Right hindlimb (tissue), 1 donor: ENCODE measurements around the gene XPNPEP3.

ENCODE experiments used
- DNase-seq: peaks from one replicate; pipeline ENCODE4 v3.0.0-alpha.2; 2018

The XPNPEP3 gene

DNA sequence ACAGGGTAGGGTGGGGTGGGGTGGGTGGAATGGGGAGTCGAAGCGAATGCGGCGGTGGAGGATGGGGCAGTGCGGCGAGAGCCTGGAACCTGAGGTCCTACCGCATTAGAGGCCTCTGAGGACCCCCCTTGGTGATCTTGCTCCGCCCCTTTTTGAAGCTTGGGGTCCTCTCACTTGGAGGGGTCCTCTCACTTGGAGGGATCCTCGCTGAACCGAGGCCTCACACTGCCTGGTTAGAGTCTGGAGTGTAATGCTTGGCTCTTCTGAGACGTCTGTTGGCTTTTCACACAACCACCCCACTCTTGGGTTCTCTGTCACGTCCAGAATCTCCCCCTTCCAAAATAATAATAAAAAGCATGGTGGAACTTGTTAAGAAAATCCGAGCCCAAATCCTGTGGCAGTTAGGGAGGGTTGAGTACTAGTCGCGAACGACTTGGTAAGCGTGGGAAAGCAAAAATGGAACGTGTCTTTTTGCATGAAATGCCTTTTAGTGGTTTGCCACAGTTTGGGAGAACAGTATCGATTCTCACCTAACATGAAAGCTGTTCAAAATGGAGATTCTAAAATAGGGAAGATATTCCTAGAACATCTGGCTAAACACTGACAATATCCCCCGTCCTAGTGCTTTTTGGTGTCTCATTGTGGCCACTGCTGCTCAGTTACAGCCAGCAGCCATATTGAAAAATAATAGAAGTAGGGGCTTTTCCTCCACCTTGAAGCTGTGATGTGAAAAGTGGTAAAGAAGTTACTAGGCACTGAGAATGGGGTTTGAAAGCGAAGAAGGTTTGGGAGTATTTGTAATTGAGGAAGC is 95.1 kb downstream of the XPNPEP3 start:
- no peak for DNase-seq

DNA sequence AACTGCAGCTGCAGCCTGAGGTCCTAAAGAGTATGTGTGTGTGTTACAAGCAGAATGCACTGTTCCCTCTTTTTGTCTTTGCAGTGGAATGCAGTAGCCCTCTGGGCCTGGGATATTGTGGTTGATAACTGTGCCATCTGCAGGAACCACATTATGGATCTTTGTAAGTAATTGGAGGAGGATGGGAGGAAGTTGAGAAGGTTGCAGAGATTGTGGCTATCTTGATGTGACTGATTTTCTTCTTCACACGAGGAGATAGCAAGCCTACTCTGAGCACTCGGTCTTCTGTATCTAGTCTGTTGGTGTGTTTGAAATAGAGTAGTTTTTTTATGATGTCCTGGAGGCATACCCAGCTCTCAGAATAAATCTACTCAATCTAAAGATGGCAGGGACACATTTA is 96.5 kb downstream of the XPNPEP3 start:
- no peak for DNase-seq

GRCh38 chr22:40954113-40954512 is 97.2 kb downstream of the XPNPEP3 start:
- no peak for DNase-seq

DNA sequence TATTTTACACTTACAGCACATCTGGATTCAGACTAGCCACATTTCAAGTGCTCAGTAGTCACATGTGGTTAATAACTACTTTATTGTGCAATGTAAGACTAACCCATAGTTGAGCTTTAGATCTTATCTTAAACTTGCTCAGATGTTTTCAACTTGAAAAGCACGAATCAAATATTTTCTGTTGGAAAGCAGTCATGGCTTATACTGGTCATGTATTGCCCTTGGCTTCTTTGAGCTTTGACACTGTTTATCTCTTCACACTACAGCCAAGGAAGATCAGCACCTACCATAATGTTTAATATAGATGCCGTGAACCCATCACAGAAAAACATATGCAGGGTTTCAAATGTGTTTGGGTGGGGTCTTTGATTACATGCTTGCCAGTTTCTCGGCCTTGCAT is 98.6 kb downstream of the XPNPEP3 start:
- no peak for DNase-seq

GRCh38 chr22:40957601-40958000 is 100.7 kb downstream of the XPNPEP3 start:
- no peak for DNase-seq

DNA sequence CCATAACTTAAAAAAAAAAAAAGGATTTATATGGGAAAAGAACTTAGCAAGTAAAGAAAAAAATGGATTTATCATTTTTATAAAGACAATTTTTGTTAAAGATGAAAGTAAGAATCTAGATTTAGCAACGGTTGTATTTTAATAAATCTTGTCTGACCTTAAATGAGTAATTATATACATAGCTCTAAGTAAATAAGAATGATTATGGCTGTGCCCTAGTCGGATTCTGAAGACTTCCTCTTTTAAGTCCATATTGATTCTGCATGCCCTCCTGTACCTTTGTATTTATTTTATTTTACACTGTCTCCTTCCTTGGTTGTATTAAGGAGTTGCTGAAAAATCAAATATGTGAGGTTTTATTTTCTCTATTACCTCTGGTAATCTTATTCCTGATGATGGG is 101.4 kb downstream of the XPNPEP3 start:
- DNase-seq = no peak

GRCh38 chr22:40960145-40960544 is 103.2 kb downstream of the XPNPEP3 start:
- DNase-seq = no peak

DNA sequence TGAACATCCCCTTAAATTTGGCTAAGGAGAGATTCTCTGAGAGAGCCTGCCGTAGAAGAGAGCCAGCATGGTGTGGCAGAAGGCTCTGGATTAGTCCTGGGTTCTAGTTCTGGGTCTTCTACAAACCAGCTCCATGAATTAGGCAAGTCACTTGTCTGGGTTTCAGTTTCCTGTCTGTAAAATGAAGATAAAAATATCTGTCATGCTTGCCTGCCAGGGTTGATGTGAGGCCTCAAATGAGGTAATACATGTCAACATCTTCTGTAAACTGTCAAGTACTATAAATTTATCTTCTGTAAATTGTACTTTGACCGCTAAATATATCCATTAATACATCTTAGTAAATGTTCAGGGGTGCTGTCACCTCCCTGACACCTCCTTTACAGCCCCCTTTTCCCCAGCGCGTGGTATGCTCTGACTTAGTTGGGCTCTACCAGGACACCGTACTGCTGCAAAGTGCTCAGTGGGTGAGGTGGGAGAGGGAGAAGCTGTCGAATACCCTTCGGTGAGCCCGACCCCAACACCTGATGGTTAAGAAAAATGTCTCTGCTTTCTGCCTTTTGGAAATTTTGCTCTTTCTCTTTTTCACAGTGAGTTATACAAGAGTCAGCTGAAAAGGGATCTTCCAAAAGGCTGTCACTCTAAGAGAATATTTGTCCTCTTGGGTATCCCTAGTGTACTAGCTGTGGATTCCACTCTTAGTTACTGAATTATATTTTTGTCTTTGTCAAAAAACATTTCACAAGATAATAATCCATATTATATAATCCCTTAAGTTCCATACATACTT is 109.2 kb downstream of the XPNPEP3 start:
- no peak for DNase-seq

- DNase-seq = no peak
These were observed 109.8 kb downstream of the XPNPEP3 start for GRCh38 chr22:40966726-40967085.

- no peak for DNase-seq
These were observed 110.3 kb downstream of the XPNPEP3 start for GRCh38 chr22:40967111-40967760.

- DNase-seq = no peak
These were observed 115.6 kb downstream of the XPNPEP3 start for GRCh38 chr22:40972587-40972986.

GRCh38 chr22:40973144-40973543 is 116.2 kb downstream of the XPNPEP3 start:
- DNase-seq = no peak

DNA sequence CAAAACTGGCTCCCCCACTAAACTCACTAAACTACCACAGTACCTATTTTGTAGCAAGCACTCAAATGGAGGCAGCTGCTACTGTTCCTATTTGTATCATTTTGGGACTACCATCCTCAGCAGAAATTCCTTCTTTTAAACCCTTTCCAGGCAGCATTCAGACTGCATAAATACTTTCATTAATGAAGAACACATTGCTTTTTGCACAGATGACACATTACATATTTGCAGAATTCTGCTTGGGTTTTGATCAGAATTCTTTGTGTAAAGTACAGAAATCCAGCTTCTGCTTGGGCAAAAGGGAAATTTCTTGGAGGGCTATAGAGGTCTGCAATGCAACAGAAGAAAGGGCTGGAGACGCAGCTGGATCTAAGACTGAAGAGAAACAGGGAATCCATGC is 118.4 kb downstream of the XPNPEP3 start:
- DNase-seq = no peak

DNA sequence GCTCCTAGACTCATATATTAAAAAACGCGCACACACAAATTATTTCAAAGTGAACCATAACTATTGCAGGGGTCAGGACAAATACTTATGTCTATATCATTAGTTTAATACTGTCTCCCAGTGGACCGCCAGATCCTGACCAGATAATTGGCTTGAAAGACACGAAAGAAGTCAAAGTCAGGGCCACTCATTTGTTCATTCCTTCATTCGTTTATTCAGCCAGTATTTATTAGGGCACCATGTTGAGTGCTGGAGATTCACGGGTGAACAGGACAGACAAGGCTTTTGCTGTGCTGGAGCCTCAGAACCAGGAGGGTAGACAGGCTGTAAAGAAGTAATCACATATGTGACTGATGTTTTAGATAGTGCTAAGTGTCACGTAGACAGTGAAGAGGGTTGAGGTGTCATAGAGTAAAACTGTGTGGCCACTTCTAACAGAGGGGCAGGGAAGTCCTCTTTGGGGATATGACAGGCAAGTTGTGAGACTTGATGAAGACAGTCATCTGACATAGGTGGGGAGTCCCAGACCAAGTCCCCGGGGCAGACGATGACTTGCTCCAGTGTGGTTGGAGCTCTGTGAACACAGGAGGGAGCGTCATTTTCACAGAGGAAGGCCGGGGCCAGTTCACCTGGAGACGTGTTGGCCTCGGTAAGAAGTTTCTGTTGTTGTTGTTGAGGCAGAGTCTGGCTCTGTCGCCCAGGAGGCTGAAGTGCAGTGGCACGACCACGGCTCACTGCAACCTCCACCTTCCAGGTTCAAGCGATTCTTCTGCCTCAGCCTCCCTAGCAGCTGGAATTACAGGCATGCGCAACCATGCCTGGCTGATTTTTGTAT is 120.1 kb downstream of the XPNPEP3 start:
- DNase-seq = no peak

DNA sequence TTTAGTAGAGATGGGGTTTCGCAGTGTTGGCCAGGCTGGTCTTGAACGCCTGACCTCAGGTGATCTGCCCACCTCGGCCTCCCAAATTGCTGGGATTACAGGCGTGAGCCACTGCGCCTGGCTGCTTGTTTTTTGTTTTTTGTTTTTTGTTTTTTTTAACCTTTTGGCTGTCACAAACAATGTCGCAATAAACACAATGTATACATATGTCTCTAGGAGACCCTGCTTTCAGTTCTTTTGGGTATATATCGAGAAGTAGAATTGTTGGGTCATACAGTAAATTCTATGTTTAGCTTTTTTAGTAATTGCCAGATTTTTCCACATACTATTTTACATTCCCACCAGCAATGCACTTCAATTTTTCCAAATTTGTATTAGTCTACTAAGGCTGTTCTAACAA is 122.2 kb downstream of the XPNPEP3 start:
- DNase-seq = no peak

DNA sequence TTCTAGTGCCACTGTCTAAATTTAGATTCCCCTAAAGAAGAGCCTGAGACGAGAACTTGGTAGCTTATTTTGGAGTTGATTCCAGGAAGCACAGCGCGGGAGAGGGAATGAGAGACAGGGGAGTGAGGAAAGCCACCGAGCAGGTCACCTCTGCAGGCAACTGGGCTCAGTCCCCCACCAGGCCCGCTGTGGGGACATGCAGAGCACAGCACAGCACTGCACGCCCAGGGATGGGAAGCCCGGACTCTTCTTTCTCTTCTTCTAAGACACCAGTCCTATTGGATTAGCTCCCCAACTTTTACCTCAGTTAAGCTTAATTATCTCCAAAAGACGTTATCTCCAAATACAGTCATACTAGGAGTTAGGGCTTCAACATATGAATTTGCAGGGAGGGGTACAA is 122.9 kb downstream of the XPNPEP3 start:
- DNase-seq = no peak
